ENCODE data around the gene FRMD8. TPM values are rescaled to one million over a fixed set of nuclear protein-coding genes. Genes with fewer than 3 reads are reported as not detected.

The FRMD8 gene
- total and polyA plus RNA-seq, 2 donors from 2014 or later, result 9.4 to 41.3 TPM

GRCh38 chr11:65440831-65441499, 54.5 kb downstream of the FRMD8 start:
- TF ChIP-seq, protein P1, sequence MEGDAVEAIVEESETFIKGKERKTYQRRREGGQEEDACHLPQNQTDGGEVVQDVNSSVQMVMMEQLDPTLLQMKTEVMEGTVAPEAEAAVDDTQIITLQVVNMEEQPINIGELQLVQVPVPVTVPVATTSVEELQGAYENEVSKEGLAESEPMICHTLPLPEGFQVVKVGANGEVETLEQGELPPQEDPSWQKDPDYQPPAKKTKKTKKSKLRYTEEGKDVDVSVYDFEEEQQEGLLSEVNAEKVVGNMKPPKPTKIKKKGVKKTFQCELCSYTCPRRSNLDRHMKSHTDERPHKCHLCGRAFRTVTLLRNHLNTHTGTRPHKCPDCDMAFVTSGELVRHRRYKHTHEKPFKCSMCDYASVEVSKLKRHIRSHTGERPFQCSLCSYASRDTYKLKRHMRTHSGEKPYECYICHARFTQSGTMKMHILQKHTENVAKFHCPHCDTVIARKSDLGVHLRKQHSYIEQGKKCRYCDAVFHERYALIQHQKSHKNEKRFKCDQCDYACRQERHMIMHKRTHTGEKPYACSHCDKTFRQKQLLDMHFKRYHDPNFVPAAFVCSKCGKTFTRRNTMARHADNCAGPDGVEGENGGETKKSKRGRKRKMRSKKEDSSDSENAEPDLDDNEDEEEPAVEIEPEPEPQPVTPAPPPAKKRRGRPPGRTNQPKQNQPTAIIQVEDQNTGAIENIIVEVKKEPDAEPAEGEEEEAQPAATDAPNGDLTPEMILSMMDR (IDR thresholded peaks at IDR 0.05; ENCODE audit: borderline replicate concordance, extremely low read depth, insufficient read depth), result no peak
- H3K9ac ChIP-seq (ENCODE audit: low read length in 3 of 3), result peak overlapping the region in 2 of 3 donors; percentile 28 to 37
- DNase-seq (peak in 1 of 5 donors; percentile 34), FAIRE-seq (no peak)
- H3K36me3 ChIP-seq (ENCODE audit: control insufficient read depth in 2 of 3, insufficient read depth in 3 of 3, low read length in 3 of 3), result peaks cover 3 to 67% (median 16%) of the 10 kb centered on the region in 3 donors
- H3K4me3 ChIP-seq (ENCODE audit: low read length in 3 of 3), result peak overlapping the region in 1 of 3 donors; percentile 26
- intact Hi-C loops (cut with DNase I), result no loop called here
- no peaks in the 10 kb centered on the region for H3K27me3 ChIP-seq (ENCODE audit: control insufficient read depth, insufficient read depth, low read length)
- no peaks in the 10 kb centered on the region for H3K9me3 ChIP-seq (ENCODE audit: control insufficient read depth in 2 of 3, insufficient read depth in 1 of 3, low read length in 3 of 3)
- peak overlapping the region; percentile 26 to 49 for H3K27ac ChIP-seq (ENCODE audit: low read depth in 2 of 2, low read length in 2 of 2)
- peaks cover 0 to 18% (median 13%) of the 10 kb centered on the region in 3 donors for H3K4me1 ChIP-seq (ENCODE audit: control insufficient read depth in 2 of 3, insufficient read depth in 2 of 3, low read depth in 1 of 3, low read length in 3 of 3)

DNA sequence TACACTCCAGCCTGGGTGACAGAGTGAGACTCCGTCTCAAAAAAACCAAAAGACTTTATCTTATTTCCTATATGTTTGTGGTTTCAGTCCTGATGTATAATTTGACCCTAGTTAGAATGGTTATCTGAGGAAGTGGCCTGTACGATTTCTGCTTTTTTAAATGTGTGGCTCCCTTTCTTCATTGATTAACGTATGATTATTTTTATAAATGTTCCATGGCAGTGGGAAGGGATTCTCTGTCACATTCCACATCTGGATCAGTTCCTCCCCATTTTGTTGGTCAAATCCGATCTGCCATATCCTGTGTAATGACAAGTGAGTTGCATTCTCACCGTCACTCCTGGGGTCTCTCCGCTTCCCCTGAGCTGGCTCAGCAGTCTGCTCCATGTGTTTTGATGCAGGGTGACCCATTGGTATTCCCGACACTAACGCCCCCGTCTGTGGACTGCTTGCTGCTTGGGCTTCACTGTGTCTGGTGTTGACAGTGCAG, 56.5 kb downstream of the FRMD8 start:
- TF ChIP-seq, protein P1 (IDR thresholded peaks at IDR 0.05; ENCODE audit: borderline replicate concordance, extremely low read depth, insufficient read depth), result no peak
- Histone ChIP-seq H3K9ac (ENCODE audit: low read length in 3 of 3) (no peak overlapping the region), H3K4me3 (ENCODE audit: low read length in 3 of 3) (no peak overlapping the region), H3K27me3 (ENCODE audit: control insufficient read depth, insufficient read depth, low read length) (no peaks in the 10 kb centered on the region), H3K27ac (ENCODE audit: low read depth in 2 of 2, low read length in 2 of 2) (no peak overlapping the region), H3K9me3 (ENCODE audit: control insufficient read depth in 2 of 3, insufficient read depth in 1 of 3, low read length in 3 of 3) (no peaks in the 10 kb centered on the region), H3K36me3 (ENCODE audit: control insufficient read depth in 2 of 3, insufficient read depth in 3 of 3, low read length in 3 of 3) (peaks cover 0 to 52% (median 7%) of the 10 kb centered on the region in 3 donors), H3K4me1 (ENCODE audit: control insufficient read depth in 2 of 3, insufficient read depth in 2 of 3, low read depth in 1 of 3, low read length in 3 of 3) (peaks cover 0 to 18% (median 13%) of the 10 kb centered on the region in 3 donors)
- intact Hi-C loops (cut with DNase I), result no loop called here
- DNase-seq (peak in 1 of 5 donors; percentile 22), FAIRE-seq (no peak)

DNA sequence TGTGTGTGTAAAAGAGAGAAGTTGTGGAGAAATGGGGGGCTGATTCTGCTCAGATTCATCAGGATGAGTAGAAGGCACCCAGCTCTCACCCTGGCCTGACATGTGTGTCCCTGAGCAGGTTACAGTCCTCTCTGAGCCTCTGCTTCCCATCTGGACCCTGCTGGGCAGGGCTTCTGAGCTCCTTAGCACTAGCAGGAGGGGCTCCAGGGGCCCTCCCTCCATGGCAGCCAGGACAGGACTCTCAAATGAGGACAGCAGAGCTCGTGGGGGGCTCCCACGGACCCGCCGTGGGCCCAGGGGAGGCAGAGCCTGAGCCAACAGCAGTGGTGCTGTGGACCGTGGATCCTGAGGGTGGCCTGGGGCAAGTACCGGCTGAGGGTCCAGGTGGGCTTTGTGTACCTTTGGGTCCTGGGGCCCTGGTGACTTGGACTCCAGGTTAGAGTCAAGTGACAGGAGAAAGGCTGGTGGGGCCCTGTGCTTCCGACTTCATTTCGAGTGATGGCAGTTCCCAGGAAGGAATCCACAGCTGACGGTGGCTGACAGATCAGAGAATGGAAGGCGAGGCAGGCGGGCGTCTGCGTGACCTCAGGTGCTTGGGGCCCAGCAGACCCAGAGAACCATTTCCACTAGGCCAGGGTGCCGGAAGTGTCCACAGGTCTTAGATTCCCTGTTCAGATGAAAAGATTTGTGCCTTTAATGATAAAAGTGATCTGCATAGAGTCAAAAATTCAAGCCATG, 58.0 kb downstream of the FRMD8 start:
- FAIRE-seq (no peak), DNase-seq (peak in 1 of 5 donors; percentile 78)
- TF ChIP-seq, protein P1 (IDR thresholded peaks at IDR 0.05; ENCODE audit: borderline replicate concordance, extremely low read depth, insufficient read depth), result no peak
- intact Hi-C loops (cut with DNase I), result no loop called here
- Histone ChIP-seq H3K9ac (ENCODE audit: low read length in 3 of 3) (no peak overlapping the region), H3K4me1 (ENCODE audit: control insufficient read depth in 2 of 3, insufficient read depth in 2 of 3, low read depth in 1 of 3, low read length in 3 of 3) (peaks cover 0 to 18% (median 13%) of the 10 kb centered on the region in 3 donors), H3K9me3 (ENCODE audit: control insufficient read depth in 2 of 3, insufficient read depth in 1 of 3, low read length in 3 of 3) (no peaks in the 10 kb centered on the region), H3K27me3 (ENCODE audit: control insufficient read depth, insufficient read depth, low read length) (no peaks in the 10 kb centered on the region), H3K27ac (ENCODE audit: low read depth in 2 of 2, low read length in 2 of 2) (peak overlapping the region; percentile 32 to 74), H3K36me3 (ENCODE audit: control insufficient read depth in 2 of 3, insufficient read depth in 3 of 3, low read length in 3 of 3) (peaks cover 0 to 41% (median 5%) of the 10 kb centered on the region in 3 donors), H3K4me3 (ENCODE audit: low read length in 3 of 3) (no peak overlapping the region)

Measured in kidney (tissue), 14 donors.